Right forelimb (tissue), 1 donor: ENCODE results near the gene FOXJ1.
A peak's percentile ranks its signal among the peaks of the same experiment; 100 is the strongest.

ENCODE experiments used
- DNase-seq: peaks from one replicate; pipeline ENCODE4 v3.0.0-alpha.2; 2018

FOXJ1 gene

DNA sequence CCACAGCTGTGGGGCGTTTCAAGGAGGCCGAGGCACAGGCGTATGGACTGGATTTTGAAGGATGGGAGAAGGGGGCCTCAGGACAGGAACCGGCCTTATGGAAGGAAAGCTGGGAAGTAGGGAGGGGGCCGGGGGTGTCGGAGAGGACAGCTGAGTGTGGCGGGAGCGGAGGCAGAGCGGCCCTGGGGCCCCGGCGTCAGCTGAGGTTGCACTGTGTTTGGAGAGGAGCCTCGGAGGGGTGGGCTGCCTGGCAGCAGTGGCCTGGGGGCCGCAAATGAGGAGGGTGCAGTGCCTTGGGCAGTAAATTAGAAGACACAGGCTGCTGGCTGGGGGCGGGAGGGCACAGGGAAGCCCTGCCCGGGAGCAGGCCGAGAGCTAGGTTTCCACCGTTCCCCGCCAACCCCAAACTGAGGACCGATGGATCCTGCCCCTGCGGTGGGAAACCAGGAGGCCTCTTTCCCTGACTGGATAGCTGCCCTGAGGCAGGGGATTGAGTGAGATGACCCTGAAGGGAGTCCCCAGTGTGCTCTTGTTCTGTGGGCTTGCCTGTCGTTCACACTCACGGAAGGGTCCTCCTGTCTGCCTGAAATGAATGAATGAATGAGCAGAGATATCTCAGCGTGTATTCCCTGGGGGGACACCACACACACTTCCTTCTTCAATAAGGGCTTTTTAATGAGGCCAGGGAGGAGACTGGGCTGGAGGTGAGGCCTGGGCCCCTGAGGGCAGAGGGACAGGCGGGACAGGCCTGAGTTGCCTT is 18.4 kb downstream of the FOXJ1 start:
- DNase-seq: no peak

DNA sequence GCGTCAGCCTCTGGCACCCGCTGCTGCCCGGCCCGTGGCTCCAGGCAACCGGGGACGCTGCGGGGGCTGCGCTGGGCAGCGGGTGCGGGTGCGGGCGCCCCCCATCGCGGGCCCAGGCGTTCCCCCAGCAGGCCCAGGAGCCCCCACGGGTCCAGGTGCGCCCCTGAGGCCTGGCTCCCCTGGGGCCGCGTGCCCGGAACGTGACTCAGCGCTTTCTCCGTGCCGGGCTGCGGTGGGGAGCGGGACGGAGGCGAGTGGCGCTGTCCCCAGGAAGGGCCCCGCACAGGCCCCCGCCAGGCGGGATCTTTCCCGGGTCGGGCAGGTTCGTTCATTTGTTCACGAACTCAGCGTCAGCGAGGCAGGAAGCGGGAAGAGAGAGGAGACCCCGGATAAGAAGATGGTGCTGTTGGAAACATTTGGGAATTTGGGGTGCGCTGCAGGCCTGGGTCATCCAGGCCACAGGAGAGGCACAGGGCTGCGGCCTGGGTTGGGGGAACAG is 19.1 kb downstream of the FOXJ1 start:
- DNase-seq: no peak

DNA sequence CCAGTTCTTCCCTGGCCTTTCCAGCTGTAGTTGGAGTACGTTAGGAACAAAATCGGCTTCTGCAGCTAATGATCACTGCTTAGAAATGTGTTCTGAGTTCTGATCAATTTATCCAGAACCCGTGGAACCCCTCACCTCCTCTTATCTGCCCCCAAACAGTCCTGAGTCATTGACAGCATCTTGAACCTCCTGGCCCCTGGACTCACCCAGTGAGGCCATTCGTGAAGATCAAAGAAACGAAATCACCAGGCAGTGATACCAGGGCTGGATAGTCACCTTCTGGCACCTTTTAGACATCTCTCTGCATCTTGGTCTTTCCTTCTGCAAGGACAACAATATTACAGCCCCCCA is 20.4 kb downstream of the FOXJ1 start:
- DNase-seq: no peak

DNA sequence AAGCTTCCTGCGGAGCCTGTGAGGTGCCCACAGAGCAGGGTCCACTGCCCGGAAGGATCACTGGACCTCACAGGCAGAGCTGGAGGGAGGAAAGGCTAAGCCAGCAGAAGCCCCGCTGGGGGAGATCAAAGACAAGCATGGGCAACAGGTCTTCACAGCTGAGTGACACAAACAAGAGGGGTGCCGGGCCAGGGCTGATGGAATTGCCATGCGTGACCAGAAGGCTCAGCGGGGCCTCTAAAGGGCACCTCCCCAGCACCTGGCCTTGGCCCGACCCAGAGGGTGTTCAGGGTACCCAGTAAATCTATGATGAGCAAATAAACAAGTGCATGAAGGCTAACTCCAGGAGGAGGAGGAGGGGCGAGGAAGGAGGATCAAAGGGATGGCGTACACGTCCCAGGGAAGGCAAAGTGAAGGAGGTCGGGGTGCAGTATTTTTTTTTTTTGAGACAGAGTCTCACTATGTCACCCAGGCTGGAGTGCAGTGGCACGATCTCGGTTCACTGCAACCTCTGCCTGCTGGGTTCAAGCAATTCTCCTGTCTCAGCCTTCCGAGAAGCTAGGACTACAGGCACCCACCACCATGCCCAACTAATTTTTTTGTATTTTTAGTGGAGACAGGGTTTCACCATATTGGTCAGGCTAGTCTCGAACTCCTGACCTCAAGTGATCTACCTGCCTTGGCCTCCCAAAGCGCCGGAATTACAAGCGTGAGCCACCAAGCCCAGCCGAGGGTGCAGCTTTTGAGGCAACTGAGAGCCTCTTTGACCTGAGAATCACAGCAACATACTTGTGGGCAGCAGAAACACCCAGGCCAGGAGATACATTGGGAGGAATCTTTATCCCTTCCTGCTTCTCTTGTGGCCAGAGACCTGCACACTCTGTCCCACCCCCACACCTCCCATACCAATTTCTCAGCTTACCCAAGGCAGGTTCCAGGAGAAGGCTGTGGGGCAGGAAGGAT is 21.4 kb downstream of the FOXJ1 start:
- no peak for DNase-seq

DNA sequence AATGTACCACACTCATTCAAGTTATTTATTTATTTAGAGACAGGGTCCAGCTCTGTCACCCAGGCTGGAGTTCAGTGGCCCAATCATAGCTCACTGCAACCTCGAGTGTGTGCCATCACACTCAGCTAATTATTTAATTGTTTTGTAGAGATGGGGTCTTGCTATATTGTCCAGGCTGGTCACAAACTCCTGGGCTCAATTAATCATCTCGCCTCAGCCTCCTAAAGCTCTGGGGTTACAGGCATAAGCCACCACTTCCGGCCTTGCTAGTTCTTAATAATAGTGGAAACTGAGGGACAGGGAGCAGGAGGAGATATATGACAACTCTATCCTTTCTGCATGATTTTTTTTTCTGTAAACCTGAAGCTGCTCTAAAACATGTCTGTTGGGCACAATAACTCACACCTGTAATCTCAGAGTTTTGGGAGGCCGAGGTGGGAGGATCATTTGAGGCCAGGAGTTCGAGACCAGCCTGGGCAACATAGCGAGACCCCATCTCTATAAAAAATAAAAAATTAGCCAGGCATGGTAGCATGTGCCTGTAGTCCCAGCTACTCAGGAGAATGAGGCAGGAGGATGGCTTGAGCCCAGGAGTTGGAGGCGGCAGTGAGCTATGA is 25.8 kb downstream of the FOXJ1 start:
- no peak for DNase-seq

DNA sequence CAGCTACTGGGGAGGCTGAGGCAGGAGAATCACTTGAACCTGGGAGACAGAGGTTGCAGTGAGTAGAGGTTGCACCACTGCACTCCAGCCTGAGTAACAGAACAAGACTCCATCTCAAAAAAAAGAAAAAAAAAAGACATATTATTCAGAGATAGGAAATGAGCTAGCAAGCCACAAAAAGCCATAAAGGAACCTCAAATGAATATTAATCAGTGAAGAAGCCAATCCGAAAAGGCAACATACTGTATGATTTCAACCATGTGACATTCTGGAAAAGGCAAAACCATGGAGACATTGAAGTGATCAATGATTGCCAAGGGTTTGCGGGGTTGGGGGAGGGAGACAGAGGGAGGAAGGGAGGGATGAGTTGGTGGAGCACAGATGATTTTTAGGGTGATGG is 29.1 kb downstream of the FOXJ1 start:
- no peak for DNase-seq

DNA sequence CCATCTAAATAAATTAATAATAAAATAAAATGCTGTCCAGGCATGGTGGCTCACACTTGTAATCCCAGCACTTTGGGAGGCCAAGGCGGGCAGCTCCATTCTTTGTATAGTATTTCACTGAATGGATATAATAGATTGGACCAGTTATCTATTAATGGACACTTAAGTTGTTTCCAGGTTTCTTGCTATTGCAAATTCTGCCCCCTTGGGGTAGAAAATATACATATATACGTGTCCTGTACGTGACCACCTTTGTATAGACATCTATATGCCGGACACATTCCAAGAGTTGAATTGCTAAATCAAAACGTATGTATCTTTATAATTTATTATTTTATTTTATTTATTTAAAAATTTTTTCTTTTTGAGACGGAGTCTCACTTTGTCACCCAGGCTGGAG is 33.5 kb downstream of the FOXJ1 start:
- no peak for DNase-seq

DNA sequence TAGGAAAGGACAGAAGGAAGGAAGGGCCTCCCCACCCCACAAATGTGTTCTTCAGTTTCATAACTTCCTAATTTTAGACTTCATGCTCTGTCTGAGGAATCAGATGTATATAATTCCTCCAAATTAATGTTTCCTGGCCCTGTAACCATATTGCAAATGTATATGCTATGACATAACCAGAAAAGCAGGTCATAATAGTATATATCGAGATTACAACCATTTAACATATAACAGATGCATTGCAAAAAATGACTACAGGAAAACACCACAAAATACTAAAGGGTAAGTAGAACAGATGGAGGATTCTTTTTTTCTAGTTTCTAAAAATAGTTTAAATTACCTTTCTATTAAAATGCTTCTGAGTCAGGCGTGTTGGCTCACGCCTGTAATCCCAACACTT is 34.3 kb downstream of the FOXJ1 start:
- DNase-seq: no peak

DNA sequence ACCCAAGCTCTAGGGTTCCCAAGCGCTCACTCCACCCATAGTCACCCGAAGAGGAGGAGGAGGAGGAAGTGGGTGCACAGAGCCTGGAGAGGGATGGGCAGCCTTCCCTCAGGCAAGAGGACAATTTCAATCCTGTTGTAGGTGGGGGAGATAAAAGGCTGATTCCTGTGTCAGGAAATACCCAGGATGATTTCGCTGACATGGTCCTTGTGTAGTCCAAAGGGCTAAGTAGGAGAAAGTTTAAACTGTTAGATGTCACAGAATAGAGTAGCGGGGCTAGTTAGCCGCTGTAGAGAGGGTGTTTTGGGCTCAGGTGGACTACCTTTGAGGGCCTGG is 36.2 kb downstream of the FOXJ1 start:
- DNase-seq: no peak

DNA sequence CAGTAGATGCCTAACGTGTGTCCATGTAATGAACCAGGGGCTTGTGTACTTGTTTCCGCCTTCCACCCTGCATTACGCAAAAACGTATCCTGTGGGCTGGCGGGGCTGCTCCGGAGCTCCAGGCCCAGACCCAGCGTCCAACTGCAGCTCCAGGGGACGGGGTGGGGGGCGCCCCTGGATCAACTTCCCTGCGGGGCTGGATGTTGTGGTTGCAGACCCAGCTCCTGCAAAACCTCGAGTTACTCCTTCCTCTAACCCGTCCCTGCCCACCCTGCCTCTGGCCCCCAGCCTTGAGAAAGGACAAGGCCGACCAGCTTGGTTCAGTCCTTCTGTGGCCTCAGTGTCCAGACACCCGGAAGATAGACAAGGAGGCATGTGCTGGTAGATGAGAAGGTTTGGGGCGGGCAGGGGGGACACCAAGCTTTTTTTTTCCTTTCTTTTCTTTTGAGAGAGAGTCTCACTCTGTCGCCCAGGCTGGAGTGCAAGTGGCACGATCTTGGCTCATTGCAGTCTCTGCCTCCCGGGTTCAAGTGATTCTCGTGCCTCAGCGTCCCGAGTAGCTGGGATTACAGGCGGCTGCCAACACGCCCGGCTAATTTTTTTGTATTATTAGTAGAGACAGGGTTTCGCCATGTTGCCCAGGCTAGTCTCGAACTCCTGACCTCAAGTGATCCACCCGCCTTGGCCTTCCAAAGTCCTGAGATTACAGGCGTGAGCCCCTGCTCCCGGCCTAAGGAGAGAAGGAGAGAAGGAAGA is 36.7 kb downstream of the FOXJ1 start:
- DNase-seq: no peak

DNA sequence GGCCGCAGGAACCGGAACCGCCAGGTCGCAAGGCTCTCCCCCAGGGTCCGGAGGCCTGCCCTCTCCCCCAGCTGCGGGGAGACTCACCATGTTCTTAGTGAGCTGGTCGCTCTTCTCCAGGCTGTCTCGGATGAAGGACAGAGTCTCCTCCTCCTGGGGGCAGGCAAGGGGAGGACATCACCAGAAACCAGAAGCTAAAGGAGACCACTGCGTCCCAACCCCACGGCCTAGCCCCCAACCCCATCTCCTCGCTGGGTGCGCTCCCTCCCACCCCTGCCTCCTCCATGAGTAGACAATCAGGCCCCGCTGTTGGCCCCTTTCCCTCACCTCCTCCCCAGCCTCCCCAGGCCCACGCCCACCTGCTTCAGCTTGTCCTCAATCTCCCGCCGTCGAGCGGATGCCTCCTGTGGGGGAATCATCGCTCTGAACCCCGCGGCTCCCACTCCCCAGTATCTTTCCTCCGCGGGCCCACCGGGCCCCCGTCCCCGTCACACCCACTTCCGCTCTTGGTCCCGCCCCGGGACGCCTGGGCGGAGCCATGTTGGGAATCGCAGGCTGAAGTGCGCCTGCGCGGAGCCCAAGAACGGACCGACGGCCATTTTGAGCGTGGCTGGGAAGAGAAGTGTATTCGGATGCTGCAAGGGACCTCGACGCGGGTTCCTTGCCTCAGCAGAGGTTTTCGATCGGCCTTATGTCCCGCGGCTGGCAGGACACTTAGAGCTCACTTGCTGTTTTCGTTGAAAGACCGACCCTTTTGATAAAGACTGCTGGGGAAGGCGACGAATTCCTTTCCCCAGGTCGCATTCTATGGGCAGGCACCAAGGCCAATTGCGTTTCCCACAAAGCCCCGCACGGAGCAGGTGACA is 37.5 kb downstream of the FOXJ1 start, which contains the start of gene EXOC7:
Gene EXOC7, minus strand, starts transcription at position 514 of the 866 bp plus-strand sequence. Its CDS starts 95 bp downstream, at position 419.
- DNase-seq: peak; percentile 95

DNA sequence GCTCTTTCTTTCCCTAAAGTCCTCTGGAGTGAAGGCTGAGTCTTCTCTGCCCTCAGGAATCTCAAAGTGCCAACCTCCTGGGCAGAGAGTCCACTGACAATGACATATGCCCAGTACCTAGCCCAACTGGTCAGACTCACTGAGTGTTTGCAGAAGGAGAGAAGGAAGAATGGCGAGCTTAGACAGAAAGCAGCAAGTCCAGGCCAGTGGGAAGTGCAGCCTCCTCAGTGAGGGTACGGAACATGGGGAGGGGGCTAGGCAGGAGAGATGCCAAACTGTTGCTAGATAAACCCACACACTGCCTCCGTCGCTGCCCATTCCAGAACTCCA is 38.1 kb downstream of the FOXJ1 start:
- no peak for DNase-seq

DNA sequence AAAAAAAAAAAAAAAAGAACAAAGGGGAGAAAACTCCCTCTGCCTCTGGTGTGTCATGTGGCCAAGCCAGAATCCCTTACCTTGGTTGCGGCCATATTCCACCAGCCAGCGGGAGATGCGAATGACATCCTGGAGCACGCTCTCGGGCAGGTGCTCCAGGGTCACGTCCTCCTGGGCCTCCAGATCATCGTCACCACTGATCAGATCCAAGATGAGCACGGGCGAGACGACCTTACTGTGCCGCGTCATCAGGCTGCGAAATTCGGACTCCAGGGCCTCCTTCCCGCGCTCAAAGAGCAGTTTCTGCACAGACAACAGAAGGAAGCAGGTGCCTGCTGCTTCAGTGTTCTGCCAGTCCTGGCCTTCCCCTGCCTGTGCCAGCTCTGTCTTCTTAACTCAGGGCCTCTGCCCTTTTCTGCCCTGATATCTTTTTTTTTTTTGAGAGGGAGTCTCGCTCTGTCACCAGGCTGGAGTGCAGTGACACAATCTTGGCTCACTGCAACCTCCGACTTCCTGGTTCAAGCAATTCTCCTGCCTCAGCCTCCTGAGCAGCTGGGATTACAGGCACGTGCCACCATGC is 43.2 kb downstream of the FOXJ1 start:
- no peak for DNase-seq

DNA sequence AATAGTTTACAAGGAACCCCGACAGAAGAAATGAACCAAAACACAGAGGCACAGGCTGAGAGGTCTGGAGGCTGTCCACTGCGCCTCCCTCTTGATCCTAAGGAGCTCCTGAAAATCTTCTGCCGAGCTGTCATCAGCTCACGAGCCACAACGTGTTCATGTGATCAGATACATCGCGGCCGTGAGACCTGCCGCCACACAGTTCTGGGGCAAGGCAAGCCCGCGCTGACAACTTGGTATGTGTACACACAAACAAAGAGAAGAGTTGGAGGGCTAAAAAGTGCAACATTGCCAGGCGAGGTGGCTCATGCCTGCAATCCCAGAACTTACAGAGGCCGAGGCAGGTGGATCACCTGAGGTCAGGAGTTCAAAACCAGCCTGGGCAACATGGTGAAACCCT is 45.1 kb downstream of the FOXJ1 start:
- no peak for DNase-seq

DNA sequence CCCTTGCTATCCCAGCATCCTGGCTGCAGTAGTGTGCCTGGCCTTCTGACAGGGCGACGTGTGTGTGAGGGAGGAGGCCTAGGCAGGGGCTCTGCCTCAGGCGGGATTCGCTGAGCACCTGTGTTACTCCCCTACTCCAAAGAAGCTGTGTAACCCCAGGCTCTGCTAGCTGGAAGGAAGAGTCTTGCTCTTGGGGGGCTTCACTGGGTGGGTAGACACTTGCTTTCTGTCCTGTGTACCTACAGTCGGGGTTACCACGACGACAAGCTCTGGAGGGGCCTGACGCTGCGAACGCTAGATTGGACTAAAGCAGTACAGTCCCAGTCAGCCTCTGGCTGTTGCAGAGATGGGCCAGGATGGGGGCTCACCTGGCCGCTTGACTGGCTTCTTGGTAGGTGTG is 47.0 kb downstream of the FOXJ1 start:
- no peak for DNase-seq

DNA sequence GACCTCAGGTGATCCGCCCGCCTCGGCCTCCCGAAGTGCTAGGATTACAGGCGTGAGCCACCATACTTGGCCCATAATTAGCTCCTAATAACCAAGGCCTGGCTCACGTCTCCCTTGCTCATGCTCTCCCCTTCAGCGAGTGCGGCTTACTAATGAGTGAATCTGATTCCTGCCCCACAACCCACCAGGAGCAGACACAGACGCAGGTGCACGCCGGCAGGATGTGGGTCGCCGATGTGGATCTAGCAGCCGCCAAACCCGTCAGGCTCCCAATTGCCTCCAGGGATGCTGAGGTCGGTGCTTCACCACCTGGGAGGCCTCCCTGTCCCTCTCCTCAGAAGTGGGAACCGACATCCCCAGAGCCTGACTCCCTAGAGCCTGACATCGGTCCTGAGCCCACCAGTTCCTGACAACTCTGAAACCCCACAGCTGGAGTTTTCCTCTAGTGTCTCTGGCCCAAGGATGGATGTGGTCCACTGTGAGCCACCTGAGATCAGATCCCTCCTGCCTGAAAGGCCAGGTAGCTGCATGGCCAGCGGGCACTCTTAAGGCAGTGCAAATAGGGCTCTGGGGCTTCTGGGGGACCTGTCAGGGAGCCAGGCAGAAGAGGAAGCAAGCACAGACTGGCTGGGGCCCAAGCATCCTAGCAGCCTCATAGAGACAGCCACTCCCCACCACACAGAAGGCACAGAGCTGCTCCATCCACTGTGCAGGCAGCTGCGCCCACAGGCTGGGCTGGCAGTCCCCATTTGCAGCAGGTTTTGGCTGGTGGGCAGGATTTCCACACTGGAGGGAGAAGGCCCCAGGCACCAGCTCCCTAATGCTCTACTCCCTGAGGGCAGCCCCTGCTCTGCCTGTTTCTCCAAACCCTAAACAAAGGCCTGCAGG is 48.3 kb downstream of the FOXJ1 start:
- no peak for DNase-seq

DNA sequence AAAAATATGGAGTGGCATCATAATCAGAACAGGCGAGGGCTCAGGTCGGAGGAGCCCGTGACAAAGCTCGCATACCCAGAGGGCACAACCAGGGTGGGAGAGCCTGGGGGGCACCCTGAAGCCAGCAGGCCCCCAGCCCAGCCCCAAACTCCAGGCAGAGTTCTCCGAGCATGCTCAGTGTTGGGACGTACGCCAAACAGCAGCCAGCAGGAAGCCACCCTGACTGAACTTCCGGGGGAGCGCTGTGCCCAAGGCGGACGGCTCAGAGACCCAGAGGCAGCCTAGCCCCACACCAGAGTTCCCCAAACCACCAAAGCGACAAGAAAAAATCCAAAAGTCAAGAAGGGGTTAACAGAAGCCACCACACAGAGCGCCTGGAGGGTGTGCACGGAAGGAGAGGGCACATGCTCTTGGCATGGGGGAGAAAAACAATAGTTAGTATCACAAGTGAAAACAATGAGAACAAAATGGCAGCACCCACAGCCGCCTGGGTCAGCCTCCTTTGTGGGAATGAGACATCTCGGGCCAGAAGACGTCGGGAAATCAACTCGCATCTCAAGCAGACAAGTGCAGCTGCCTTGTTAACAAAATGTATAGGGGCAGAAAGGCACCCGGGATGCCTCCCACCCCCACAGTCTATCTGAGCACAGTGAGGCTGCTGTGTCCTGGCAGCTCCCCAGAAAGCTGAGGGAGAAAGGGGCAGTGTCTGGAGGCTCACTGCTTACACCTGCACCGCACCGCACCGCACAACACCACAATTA is 49.3 kb downstream of the FOXJ1 start:
- DNase-seq: no peak

DNA sequence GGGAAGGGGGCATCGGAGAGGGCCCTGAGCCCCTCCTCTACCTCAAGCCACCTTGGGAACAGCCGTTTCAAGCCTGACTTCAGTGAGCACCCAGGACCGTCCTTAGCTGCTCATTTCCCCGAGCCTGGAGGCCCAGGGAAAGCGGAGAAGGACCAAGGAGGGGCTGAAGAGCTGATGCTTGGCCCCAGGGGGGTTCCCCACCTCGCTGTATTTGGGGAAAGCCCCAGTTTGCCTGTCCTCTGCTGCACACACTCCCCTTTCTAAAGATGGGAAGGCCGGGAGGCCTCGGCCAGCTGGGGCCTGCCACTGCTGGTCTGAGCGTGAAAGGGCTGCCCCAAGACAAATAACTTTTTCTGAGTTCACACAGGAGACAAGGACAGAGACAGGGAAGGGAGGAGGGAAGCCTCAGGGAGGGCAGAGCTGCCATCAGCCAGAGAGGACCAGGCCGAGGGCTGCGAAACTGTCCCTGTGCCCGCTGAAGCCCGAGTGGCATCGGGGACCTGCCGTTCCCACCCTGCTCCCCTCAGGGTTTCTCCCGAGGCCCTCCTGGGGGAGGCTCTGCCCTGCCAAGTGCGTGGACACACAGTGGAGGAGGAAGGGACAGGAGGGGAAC is 50.4 kb downstream of the FOXJ1 start:
- DNase-seq: no peak
